COLO668 (cell line): ENCODE data around the gene ERH.
A peak's percentile ranks its signal among the peaks of the same experiment; 100 is the strongest.
"Not testable (repeated sequence)": the region's sequence is repeated elsewhere in the genome, so short reads cannot be mapped to it uniquely, and the experiment has no call there.

ENCODE experiments used
- DNase-seq: peaks from one replicate; lab custom pipeline; 2025; ENCODE audit not compliant: unreplicated experiment; lab: John Stamatoyannopoulos, UW

ERH gene

DNA sequence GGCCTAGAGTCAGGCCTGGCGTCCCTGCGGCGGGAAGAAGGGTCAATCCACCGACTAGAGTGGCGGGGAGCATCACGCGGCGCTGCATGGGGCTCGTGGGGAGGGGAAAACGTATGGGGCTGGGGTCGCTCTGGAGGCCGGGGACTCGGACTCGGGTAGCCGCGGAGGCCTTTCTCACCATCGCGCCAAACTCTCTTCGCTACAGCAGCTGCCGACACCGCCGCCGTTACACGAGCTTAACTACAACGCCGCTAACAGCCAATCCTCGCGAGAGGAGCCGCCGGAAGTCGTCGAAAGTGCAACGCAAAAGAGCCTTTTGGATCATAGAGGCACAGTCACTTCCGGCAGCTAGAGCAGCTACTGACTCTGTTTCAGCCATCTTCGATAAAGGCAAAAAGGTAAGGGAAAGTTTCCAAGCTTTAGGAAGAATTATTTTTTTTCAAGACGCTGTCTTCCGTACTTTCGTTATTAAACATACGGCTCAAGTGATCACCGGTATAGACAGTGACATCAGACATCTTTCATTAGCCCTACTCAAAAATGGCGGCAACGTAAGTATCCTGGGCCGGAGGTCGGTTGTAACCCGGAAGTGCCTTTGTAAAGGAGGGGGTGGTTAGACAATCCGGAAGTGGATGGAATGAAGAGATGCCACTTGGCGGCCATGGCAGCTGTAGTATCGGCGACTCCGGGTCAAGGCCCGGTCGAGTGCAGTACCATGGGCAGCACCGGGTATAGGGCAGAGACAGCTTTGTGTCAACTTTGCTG, at the start of gene ERH, which contains the start of gene SLC39A9:
Gene ERH (minus strand): TSS at position 247 of the 765 bp plus-strand sequence. CDS start 66 bp downstream, at position 181.
Gene SLC39A9 (plus strand): TSS at position 640 of the 765 bp plus-strand sequence. CDS start 678 bp downstream, outside the sequence.
- peak; percentile 97 for DNase-seq

DNA sequence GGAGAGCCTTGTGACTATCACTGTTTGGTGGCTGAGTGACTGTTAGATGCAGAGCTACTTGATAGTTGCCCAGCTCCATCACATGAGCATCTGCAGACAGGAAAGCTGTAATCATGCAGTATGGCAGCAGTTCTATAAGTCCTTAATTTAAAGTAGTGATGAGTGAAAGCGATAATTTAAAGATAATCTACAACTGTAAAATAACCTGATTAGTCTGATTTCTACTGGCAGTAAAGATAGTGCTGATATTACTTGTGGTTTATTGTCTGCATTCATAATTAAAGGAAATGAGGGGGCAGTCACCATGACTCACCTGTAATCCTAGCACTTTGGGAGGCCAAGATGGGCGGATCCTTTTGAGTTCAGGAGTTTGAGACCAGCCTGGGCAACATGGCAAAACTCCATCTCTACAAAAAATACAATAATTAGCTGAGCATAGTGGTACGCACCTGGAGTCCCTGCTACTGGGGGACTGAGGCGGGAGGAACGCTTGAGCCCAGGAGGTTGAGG, 45.3 kb upstream of the ERH start:
- DNase-seq: no peak

DNA sequence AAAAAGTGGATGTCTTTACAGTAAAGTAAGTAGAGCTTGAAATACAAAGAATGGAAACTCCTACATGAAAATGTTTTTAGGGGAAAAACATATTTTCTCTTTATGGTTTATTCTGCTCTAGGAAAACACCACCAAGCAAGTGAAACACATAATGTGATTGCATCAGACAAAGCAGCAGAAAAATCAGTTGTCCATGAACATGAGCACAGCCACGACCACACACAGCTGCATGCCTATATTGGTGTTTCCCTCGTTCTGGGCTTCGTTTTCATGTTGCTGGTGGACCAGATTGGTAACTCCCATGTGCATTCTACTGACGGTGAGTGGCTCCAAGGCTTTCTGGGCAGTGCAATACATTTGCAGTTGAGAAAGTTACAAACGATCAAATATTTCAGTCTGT, 43.8 kb upstream of the ERH start:
- DNase-seq: no peak

DNA sequence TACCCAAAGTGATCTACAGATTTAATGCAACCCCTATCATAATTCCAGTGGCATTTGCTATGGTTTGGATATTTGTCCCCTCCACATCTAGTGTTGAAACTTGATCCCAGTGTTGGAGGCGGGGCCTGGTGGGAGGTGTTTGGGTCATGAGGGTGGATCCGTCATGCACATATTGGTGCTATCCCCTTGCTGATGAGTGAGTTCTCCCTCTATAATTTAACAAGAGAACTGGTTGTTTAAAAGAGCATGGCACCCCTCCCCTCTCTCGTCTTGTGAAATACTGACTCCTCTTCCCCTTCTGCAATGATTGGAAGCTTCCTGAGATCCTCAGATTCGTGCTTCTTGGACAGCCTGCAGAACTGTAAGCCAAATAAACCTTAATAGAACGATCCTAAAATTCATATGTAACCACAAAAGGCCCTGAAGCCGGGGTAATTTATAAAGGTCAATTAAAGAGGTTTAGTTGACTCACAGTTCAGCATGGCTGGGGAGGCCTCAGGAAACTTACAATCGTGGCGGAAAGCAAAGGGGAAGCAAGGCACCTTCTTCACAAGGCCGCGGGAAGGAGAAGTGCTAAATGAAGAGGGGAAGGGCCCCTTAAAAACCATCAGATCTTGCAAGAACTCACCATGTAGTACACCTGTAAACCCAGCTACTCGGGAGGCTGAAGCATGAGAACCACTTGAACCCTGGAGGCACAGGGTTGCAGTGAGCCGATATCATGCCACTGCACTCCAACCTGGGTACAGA, 41.6 kb upstream of the ERH start:
- no peak for DNase-seq

DNA sequence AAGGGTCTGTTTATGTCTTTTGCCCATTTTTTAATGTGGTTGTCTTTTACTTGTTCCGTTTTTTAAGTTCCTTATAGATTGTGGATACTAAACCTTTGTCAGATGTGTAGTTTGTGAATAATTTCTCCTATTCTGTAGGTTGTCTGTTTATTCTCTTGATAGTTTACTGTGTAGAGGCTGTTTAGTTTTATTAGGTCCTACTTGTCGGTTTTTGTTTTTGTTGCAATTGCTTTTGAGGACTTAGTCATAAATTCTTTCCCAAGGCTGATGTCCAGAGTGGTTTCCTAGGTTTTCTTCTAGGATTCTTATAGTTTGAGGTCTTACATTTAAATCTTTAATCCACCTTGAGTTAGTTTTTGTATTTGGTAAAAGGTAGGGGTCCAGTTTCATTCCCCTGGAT, 34.3 kb upstream of the ERH start:
- DNase-seq: no peak

DNA sequence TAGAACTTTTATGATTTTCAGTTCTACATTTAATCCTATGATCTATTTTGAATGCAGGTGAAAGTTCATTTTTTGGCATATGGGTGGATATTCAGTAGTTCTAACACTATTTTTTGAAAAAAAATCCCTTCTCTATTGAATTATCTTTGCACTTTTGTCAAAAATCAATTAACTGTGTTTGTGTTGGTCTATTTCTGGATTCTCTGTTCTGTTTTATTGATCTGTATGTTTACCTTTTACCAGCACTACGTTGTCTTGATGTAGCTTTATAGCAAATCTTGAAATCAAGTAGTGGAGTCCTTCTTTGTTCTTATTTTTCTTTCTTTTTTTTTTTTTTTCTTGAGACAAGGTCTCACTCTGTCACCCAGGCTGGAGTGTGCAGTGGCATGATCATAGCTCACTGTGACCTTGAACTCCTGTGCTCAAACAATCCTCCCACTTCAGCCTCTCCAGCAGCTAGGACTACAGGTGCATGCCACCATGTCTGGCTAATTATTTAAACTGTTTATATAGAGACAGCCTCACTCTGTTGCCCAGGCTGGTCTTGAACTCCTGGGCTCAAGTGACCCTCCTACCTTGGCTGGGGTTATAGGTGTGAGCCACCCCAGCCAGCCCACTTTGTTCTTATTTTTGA, 32.3 kb upstream of the ERH start:
- DNase-seq: no peak

DNA sequence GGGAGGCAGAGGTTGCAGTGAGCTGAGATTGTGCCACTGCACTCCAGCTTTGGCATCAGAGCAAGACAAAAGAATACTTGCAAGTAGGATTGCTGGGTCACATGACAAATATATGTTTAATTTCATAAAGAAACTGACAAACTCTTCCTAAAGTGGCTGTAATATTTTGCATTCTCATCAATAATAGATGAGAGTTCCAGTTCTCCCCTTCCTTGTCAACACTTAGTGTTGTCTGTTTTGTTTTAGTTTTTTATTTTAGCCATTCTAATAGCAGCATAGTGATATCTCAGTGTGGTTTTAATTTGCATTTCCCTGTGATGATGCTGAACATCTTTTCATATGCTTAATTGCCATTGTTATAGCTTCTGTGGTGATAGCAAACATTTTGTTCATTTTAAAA, 31.5 kb upstream of the ERH start:
- DNase-seq: no peak

DNA sequence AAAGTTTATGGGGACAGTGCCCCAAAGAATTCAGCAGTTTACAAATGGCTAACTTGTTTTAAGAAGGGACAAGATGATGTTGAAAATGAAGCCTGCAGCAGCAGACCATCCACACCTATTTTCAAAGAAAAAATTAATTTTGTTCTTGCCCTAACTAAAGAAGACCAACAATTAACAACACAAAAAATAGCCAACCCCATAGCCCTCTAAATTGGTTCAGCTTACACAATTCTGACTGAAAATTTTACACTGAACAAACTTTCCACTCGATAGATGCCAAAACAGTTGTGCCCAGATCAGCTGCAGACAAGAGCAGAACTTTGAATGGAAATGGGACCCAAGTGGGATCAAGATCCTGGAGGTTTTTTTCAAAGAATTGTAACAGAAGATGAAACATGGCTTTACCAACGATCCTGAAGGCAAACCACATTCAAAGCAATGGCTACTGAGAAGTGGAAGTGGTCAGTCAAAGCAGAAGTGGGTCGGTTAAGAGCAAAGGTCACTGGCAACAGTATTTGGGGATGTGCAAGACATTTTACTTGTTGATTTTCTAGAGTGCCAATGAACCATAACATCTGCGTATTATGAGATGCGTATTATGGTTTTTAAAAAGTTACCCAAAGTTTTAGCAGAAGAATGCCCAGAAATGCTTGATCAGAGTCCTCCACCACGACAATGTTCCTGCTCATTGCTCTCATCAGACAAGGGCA, 30.3 kb upstream of the ERH start:
- no peak for DNase-seq

DNA sequence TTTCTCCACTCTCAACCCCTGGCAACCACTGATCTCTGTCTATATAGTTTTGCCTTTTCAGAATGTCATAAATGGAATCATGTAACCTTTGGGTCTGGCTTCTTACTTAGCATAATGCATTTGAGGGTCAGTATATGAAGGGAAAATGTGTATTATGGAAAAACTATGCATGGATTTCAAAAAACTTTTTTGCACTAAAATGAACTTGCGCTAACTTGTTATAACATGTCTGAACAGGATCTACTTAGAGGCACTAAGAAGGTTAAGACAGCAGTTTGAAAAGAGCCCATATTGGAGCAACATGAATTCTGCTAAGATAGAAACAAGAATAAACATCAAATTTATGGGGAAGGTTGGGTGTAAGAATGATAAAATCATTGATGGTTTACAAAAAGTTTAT, 29.5 kb upstream of the ERH start:
- no peak for DNase-seq

DNA sequence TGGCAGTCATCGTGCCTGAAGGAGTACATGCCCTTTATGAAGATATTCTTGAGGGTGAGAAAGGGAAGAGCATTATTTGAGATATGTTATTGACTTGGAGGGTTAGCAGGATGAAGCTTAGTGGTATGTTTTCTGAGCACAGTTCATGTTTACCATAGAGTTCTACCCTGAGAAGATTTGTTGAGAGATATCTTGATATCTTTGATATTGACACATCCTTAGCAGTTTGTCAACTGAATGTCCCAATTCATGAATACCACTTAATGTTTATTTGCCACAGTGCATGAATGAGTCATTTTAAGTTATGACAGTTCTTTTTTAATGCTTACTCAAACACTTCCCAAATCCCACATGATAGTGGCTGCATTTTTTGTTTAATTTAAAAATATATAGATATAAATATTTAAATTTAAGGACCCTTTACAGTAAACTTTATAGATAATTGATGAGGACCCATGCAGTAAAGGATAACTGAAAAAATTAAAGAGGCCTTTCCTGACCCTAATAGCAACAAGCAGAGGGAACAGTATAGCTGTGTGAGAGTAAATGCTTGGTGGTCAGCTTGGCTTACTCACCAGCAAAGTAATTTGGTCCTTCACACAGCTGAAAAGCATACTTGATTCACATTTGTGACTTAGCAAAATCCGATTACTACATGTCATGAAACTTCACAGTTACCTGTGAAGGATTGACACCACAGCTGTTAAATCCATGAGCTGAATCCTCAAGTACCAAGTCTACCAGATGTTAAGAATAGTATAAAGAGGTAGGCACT, 26.2 kb upstream of the ERH start:
- DNase-seq: no peak

DNA sequence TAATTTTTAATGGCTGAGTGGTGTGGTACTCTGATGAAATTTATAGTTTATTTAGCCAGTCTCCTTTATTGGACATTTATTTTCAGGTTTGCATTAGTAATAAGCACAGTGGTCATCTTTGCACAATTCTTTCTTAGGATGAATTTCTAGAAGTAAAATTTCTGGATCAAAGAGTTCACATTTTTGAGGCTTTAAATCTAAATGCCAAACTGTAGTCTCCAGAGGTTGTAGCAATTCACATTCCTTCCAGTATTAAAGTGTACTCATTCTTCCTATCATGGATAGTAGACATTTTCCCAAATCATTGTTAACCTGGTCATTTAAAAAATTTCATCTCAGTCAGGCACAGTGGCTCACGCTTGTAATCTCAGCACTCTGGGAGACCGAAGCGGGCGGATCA, 25.2 kb upstream of the ERH start:
- no peak for DNase-seq

DNA sequence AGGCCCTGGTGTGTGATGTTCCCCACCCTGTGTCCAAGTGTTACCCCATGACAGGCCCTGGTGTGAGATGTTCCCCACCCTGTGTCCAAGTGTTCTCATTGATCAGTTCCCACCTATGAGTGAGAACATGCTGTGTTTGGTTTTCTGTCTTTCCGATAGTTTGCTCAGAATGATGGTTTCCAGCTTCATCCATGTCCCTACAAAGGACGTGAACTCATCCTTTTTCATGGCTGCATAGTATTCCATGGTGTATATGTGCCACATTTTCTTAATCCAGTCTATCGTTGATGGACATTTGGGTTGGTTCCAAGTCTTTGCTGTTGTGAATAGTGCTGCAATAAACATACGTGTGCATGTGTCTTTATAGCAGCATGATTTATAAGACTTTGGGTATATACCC, 18.0 kb upstream of the ERH start:
- not testable (repeated sequence) for DNase-seq

DNA sequence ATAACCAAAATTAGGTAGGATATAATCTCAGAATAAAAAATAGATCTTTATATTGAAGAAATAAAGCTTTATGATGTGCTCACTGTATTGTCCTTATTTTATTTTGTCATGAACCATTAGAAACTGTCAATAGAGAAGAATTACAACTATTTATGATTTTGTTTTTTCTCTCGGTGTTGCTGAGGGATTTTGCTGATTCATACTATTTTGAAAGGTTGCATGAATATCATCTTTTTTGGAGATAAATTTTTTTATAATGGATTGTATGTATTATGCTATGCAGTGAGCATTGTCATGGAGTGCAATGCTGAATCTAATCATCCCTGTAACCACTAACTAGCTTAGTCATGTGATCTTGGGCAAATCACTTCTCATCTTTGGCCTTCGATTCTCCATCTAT, 15.4 kb upstream of the ERH start:
- DNase-seq: no peak

DNA sequence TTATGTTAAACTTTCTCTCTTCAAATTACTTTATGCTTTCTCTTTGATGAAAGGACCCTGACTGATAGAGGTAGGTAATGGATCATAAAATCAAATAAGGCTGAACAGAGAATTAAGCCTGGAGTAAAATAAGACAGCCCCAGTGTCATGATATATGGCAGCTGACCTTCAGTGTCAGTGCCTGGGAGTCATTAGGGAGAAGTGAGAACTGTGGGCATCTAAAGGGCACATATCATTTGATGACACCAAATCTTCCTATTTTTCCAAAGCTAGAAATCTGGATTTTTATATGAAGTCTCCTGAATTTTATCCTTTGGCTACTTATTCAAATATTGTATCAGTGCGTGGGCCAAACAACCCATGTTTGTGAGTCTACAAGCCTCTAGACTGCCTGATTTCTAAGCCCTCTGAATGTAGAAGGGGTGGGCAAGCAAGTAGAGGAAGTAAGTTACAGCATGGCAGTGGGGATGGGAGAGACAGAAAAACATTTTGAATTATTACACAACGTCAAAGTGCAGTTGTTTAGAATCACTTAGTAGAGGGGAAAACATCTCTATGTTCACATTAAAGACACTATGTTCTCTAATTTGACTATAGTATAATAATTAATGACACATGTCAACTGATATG, 10.3 kb upstream of the ERH start:
- DNase-seq: no peak

DNA sequence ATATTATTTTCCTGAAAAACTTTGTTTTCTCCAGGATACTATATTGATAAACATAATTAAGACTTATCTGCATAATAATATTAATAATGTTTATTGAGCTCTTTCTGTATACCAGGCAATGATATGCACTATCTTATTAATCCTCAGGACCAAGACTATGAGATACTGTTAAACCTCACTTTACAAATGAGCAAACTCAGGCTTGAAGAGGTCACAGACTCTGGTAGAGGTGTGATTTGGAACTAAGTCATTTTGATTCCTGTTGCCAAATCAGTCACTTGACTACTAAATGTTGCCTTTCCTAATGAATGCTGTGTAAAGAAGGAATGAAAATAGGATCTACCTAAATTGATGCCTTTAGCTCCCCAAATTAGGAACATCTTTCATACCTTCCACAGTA, 7.7 kb upstream of the ERH start:
- no peak for DNase-seq

DNA sequence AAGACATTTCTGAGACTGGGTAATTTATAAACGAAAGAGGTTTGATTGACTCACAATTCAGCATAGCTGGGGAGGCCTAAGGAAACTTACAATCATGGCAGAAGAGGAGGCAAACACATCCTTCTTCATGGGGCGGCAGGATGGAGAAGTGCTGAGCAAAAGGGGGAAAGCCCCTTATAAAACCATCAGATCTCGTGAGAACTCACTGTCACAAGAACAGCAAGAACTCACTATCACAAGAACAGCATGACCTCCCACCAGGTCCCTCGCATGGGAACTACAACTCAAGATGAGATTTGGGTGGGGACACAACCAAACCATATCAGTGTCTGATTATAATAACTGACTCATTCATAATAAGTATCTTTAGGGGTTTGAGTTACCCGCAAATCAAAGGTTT, 6.8 kb upstream of the ERH start:
- no peak for DNase-seq

DNA sequence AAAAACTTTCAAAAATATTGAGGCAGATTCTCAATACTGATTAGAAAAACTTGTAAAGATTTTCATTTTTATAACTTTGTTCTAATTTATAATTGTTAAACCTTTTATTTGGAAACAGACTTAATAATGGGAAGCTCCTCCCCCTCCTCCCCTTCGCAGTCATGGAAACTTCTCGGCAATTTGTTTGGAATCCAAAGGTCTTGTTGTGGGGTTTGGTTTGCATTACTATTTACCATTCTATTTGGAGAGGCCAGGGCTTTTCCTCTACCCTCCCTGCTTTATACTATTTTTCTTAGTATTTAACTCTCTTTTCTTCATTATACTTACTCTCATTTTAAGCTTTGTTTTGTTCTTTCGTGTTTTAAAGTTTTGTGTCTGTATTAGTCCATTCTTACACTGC, 6.4 kb upstream of the ERH start:
- no peak for DNase-seq

DNA sequence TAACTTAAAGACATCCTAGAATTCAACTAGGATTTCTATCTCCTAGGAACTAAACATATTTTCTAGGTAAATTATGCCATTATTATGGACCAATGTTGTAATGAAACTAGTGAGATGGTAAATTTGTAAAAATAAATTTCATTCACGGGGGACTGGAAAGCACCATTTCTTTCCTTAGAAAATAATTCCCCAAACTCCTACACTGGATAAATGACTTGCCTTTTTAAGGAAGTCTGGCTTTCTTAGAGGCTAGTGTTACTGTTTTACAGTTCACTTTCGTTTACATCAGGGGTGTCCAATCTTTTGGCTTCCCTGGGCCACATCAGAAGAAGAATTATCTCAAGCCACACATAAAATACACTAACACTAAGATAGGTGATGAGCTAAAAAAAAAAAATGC, 3.7 kb upstream of the ERH start:
- DNase-seq: no peak

DNA sequence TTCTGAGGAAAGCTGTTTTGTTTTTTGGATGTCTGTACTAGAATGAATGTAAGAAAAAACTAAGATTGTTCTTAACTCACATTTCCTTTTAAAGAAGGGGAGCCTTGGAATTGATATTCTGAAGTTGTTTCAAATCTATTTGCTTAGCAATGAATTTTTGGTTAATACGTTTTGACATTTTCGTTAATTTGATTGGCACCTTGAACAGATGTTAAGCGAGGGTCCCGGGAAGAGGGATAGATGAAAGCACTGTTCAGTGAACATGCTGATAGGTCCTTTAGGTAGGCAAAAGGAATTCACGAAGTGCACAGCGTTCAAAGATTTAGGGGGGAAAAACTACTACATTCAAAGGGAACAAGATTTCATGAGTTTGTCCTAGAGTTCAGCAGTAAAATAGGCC, 2.1 kb upstream of the ERH start:
- DNase-seq: no peak

DNA sequence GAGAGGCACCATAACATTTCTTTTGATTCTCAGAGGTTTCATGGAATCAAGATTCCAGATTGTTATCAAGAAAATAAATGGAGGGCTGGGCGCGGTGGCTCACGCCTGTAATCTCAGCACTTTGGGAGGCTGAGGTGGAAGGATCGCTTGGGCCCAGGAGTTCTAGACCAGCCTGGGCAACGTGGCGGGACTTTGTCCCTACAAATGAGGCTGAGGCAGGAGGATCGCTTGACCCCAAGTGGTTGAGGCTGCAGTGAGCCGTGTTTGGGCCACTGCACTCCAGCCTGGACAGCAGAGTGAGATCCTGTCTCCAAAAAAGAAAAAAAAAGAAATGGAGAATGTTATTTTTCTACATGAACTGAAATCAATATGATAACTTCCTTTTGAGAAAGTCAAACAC, 1.7 kb upstream of the ERH start:
- no peak for DNase-seq
